ENCODE results near the gene CHCHD10.

The CHCHD10 gene

DNA sequence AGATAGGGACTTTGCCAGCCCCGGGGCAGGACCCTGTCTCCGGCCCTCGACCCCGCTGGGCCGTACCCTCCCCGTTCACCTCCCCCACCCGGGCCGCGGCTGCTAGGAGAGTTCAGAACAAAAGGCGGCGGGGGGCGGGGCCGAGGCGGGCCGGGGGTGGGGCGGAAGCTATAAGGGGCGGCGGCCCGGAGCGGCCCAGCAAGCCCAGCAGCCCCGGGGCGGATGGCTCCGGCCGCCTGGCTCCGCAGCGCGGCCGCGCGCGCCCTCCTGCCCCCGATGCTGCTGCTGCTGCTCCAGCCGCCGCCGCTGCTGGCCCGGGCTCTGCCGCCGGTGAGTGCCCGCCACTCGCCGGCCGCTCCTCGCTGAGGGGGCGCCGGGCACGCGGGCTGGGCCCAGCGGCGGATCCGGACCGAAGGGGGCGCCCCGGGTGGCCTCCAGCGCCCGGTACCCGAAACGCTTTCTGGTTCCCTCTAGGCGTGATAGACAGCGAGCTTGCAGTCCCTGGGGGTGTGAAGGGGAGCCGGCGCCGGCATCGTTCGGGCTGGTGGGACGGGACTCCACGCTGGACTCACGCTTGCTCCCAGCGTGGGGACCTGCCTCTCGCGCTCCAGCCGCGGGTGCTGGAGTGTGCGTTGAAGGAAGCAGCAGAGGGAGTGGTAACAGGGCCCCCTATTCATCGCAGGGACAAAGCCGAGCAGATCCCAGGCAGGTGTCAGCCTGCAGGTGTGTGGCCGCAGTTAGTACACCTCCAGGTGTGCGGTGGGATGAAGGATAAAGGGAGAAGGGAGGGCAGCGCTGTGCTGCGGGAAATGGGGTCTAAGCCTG lies 5.1 kb upstream of the CHCHD10 start, which contains the start of gene MMP11:
TSS of gene MMP11 (plus strand) at position 201 of the 825 bp plus-strand sequence. CDS start at position 223, 22 bp downstream.
- no peak for DNase-seq (ENCODE audit: low read depth)

DNA sequence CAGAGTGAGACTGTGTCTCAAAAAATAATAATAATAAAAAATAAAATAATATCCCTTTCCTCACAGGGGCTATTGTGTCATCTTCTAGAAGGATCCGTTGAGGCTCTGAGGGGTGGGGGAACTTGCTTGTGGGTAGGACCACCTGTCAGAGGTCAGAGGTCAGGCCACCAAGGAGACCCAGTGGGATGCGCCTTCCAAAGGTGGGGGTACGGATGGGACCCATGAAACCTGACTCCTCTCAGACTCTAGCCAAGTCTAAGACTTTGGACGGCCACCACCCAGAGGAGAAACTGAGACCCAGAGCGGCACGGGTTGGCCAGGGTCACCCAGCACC lies 4.5 kb upstream of the CHCHD10 start:
- DNase-seq (ENCODE audit: low read depth) = no peak

DNA sequence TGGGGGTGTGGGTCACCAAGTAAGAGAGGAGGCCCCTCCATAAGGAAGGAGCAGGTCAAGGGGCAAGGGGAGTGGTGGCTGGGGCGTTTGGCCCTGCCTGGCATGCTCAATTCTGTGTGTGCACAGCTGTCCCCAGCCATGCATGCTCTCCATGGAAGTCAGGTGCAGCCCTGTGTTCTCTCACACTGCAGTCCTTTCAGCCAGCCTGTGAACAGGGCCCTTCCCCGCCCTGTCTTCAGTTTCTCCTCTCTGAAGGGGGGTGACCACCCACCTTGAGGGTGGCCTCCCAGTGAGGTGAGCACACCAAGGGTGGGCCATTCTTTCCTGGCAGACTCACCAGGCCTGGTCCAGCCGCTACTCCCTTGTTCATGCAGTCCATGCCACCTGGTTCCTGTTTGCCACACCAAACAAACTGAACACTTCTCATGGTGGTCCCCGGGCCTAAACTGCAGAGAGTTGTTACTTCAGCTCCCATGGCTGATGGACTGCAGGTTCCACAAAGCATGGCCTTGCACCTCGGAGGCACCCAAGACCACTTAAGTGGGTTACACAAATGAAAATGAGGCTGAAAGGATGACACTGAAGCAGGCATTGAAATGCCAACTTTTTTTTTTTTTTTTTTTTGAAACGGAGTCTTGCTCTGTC lies 1.7 kb upstream of the CHCHD10 start:
- DNase-seq (ENCODE audit: low read depth) = no peak

DNA sequence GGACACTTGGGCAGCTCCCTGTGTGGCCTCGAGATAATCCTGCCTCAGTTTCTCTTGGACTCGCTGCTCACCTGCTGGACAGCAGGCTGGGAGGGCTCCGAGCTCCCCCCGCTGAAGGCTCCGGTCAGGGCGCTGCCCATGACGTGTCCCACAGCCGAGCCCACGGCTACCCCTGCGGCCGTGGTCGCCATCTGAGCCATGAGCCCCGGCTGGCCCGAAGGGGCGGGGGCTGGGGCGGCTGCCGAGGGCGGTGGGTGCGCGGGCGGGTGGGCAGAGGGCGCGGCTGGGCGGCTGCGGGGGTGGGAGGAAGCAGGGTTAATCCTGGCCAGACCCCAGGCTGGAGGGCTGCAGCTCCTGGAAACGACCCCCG lies 484 bp downstream of the CHCHD10 start:
- DNase-seq (ENCODE audit: low read depth) = no peak

DNA sequence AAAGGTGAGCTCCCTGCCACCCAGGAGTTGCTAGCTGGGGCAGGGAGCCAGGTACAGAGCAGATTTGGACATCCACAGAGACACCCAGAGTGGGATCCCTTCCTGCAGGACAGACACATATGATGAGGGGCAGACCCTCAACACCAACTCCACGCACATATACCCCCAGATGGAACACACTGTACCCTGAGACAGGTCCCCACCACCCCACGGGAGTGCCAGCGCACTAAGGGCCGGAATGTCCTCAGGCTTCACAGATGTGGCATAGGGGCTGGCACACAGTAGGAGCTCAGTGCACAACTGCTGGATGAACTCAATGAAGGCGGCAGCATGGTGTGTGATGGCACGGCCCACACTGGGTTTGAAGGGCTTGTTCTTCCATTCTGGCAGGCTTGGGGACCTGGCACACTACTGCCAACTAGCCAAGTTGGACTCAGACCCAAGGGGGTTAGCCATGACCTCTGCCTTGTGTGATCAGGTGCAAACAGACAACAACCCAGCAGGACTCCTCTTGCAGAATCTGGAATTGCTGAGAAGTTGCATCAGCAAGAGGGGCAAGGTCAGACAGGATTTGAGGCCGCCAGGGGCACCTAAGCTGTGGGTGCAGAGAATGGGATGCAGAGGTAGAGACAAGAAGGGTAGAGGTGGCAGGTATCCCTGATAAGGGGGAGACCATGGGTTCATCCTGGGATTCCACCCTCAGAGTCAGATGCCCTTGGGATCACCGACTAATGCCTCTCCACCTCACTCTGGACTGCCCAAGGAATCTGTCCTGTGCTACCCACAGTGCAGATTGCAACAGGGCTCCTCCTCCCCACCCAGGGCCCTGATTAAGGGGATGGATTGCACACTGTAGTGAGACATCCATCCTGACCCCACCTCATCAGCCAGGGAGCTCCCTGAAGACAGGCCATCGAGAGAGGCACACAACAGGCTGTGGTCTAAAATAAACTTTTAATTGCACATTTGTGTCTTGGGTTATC lies 2.6 kb downstream of the CHCHD10 start:
- DNase-seq (ENCODE audit: low read depth) = no peak

DNA sequence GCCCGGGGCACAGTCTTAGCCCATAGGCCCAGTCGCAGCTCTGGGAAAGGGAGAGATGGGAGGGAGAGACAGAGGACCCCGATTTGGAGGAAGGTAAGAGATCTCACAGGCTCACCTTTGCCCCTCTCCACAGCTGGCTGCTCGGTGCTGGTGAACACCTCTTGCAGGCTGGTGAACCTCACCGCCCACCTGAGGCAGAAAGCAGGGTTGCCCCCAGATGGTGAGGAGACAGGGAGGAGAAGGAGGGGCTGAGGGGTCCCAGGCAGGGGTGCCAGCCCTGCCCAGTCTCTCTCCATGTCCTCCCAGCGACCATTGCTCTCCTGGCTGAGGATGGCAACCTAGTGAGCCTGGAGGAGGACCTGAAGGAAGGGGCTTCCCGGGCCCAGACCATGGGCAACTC lies 3.8 kb downstream of the CHCHD10 start:
- DNase-seq (ENCODE audit: low read depth) = no peak

DNA sequence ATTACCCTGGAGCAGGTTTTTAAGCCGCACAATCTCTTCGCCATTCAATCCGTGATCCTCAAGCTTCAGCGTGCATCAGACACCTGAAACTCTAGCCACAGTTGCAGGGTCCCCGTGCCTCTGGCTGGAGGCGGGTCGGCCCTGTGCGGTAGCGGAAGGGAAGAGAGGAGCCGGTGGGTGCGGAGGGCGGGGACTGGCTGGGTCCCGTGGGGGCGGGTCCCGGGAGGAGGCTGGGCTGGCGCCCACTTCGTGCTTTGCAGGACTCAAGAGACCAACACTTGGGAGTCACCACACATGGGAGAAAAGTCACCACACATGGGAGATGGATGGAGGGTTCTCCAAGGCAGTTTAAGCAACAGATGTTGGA lies 4.2 kb downstream of the CHCHD10 start:
- no peak for DNase-seq (ENCODE audit: low read depth)

DNA sequence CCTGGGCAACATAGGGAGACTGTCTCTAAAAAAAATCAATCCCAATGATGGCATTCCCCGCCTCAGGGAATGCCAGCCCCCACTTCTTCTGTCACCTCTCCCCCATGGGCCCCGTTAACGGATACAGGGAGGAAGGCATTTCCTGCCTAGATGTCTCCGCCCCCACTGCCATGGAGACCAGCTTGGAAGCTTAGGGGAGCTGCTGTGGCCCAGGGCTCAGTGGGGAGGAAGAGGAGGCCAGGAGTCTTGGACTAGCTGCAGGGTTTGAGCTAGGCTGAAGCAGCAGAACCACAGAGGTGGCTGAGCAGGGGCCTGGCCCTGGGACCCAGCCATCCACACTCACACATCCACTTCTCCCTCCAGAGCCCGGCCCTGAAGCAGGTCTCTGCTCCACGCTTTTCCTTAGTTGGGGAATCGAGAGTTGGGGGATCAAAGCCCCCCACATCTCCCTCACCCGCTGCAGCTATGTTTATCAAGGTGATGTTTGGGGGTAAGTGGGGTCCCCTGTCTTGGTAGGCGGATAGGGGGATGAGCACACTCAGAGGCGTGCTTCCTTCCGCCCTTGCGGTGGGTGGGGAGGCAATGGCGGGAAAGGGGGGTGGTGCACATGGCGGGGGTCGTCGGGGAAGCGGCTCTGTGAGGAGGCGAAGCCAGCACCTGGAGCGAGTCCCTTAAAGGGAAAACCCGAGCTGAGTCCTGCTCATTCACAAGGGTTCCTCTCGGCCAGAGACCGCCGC lies 4.8 kb downstream of the CHCHD10 start, which contains the start of gene C22orf15:
TSS of gene C22orf15 (plus strand) at position 149 of the 737 bp plus-strand sequence. CDS start at position 466, 317 bp downstream.
- no peak for DNase-seq (ENCODE audit: low read depth)

DNA sequence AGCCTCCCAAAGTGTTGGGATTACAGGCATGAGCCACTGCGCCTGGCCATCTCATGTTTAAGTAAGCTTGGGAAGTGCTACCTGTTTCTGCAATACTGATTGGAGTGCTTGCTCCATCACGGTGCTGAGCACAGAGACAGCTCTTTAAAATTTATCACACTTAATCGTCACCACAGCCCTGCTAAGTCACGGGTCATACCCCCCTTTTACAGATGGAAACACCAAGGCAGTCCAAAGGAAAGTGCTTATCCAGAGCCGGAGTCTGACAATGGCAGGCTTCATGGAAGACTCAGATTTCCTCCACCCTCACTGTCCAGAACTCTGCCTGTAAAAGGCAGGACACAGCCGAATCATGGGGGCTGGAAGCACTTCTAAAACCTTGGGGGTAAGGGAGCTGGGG lies 7.7 kb downstream of the CHCHD10 start:
- no peak for DNase-seq (ENCODE audit: low read depth)

DNA sequence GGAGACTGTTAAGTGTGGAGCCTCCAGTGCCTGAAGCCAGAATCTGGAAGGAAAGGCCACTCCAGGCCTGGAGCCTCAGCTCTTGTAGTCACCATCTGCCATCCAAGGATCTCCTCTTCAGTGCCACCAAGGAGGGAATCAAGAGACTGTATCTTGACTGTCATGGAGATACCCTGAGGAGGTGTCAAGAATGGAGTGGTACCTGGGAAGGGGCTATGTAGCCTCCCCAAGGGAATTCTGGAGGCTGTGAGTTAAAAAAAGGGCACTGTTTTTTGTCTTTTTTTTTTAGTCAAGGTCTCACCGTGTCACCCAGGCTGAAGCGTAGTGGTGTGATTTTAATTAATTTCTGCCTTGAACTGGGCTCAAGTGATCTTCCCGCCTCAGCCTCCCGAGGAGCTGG lies 8.2 kb downstream of the CHCHD10 start:
- no peak for DNase-seq (ENCODE audit: low read depth)

DNA sequence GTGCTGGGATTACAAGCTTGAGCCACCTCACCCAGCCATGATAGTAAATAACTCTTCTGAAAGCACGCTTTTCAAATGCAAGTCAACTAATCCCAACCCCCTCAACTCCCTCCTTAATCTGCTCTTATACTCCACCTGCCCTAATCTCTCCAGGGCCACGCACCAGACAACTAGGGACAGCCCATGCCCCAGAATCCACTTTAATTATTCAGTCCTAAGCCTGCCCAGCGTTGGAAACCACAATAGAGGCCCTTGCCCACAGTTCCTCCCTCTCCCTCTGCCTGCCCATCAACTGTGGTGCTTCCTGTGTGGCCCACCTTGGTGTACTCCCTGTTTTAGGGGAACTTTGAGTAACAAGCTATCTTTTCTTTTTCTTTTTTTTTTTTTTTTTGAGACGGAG lies 10.9 kb downstream of the CHCHD10 start:
- no peak for DNase-seq (ENCODE audit: low read depth)

DNA sequence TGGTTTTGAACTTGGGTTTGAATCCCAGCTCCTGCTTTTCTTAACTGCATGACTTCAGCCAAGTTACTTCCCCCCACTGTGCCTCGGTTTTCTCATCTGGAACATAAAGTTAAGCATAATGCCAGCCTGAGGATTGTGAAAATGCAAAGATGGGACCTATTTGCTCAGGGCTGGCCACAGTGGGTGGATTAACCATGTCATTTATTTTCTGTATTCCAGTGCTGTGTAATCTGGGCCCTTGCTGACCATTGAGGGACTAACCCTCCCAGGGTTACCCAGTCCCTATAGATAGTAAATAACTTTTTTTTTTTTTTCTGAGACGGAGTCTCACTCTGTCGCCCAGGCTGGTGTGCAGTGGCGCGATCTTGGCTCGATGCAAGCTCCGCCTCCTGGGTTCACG lies 12.1 kb downstream of the CHCHD10 start:
- DNase-seq (ENCODE audit: low read depth) = no peak

DNA sequence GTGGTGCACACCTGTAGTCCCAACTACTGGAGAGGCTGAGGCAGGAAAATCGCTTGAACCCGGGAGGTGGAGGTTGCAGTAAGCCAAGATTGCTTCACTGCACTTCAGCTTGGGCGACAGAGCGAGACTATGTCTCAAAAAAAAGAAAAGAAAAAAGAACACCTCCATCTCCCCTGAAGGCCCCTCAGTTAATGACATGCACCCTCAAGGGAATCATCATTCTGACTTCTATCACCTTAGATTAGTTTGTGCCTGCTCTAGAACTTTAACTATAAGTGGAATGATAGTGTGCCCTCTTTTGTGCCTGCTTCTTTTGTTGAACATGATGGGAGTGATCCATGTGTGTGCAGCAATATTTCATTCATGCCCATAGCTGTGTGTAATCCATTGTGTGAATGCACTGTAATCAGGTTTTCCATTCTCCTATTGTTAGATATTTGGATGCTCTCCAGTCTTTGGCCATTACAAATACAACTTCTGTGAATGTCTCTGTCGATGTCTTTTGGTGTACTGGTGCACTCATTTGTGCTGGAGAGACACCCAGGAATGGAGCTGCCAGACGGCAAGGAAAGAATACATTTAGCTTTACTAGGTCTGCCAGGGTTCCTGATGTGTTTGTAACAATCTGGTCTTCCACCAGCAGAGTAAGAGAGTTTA lies 12.7 kb downstream of the CHCHD10 start:
- DNase-seq (ENCODE audit: low read depth) = no peak

DNA sequence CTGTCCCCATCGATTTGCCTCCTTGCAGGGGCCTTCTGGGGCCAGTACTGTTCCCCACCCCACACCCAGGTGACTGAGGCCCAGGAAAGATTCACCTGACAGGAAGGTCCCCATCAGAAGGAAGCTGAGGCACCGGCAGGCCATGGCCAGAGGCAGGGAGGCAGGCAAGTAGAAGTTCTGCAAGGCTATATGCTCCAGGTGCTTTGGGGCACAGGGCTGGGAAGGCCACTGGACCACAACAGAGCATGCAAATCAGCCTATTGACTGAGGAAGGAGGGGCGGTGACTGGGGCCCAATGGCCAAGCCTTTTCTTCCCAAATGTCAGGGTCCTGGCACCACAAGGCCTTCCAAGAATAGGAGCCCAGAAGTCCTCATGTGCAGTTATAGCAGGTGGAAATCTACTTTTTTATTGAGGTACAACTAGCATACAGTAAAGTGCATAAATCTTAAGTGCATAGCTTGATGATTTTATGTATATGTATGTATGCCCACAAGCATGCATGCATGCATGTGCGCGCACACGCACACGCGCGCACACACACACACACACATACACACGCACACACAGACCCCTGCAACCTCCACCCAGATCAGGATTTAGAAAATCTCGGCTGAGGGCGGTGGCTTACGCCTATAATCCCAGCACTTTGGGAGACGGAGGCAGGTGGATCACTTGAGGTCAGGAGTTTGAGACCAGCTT lies 13.4 kb downstream of the CHCHD10 start, which contains the start of gene VPREB3:
TSS of gene VPREB3 (minus strand) at position 206 of the 700 bp plus-strand sequence. CDS start at position 144, 62 bp downstream.
- no peak for DNase-seq (ENCODE audit: low read depth)

DNA sequence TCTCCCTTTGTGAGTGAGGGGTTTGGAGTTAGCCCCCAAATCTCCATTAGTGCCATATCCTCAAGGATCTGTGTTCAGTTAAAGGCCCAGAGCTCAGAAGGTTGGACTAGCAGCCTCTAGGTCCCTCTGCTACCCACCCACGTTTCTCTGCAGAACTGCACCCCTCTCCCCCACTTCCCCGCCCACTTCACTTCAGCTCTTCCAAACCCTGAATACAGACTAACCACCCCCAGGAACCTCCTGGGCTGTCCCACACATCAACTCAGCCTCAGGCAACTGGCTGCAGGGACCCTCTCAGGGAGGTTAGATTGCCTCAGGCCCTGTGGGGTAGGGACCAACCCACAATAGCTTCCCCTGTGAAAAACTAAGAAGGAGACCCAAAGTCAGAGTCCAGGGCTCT lies 14.4 kb downstream of the CHCHD10 start:
- no peak for DNase-seq (ENCODE audit: low read depth)

DNA sequence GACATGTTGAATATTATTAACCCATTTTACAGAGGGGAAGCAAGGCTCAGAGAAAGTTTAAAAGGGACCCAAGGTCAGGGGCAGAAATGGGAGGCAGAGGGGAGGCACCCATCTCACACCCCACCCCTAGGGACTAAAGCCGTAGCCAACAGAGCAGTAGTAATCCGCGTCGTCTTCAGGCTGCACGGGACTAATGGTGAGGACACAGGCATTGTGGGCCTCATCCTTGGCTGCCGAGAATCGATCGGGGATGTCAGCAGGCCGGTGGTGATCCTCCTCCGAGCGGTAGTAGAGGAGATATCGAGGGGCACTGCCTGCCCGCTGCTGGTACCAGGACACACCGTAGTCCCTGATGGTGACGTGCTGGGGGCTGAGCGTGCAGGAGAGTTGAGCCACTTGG lies 15.0 kb downstream of the CHCHD10 start:
- no peak for DNase-seq (ENCODE audit: low read depth)

DNA sequence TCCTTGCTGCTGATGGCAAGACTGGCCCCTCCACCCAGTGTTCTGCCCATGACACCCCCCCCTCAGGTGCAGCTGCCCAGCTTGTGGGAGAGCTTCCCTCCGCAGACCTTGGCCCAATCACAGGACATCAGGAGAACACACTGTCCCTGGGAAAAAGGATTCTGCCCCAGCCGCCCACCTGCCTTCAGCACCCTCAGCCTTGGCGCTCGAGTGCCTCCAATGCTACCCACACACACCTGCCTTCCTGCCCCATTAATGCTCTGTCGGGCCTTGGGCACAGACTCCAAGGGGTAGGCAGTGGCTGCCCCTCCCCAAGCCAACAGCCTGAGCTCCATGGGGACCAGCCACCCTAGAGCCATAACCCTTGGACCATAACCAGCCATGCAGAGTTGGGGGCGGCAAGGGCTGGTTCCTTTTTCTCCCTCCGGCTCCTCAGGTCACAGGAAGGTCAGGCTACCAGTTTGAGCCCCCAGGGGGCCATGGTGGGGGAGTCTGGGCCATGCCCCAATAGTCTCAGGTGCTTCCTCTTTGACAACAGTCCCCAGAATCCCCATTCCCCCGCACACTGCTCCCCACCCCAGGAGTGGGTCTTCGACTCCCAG lies 15.6 kb downstream of the CHCHD10 start:
- no peak for DNase-seq (ENCODE audit: low read depth)

DNA sequence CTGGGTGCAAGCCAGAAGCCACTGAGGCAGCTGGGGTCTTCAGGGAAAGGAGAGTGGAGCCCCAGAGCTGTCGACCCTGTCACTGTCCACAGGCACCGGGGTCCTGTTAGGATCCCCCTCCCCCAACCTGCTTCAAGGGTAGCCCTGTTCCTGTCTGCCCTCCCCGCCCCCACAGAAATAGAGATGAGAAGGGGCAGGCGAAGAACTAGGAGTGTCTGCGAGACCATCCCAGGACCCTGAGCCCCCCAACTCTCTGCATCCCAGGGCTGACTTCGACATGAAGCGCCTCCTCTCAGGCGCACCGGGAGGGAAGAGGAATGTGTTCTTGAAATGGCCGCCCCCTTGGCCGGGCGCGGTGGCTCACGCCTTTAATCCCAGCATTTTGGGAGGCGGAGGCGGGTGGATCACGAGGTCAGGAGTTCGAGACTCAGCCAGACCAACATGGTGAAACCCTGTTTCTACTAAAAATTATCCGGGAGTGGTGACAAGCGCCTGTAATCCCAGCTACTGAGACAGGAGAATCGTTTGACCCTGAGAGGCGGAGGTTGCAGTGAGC lies 16.3 kb downstream of the CHCHD10 start:
- no peak for DNase-seq (ENCODE audit: low read depth)

DNA sequence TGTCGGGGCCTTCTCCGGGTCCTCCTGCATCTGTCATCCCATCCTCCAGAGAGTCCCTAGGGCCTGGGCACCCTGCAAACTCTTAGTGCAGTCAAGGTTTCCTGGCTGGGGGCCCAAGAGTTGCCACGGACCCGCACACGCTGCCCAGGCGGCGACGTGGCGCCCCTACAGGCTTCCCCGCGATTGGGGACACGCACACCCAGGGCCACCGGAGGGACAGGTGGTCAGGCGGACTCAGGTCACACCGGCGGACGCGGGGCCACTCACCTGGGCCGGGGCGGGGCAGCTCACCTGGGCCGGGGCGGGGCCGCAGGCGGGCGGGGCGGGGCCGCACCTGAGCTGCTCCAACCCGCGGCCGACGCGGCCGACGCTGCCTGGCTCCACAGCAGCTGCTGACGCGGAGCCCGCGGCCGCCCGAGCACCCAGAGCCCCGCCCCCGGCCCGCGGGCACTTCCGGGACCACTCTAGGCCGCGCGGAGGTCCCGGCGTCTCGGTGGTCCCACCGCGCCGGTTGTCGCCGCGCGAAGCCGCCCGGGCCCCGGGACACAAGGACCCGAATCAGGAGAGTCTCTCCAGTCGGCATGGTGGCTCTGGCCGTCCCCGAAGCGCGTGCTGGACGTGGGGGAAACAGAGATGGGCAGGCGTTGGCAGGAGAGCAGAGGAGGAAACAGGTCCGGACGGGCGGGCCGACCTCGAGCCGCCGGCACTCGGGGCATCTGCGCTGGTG lies 16.9 kb downstream of the CHCHD10 start, which contains the start of gene ZNF70:
TSS of gene ZNF70 (minus strand) at position 399 of the 727 bp plus-strand sequence. CDS start 5,972 bp downstream, outside the sequence.
- peak; percentile 72 for DNase-seq (ENCODE audit: low read depth)
